CMK (cell line): Measurements from ENCODE around the gene RHOV.

Experiments
- DNase-seq: peaks from one replicate; pipeline ENCODE4 v3.0.0-alpha.2; 2010; ENCODE audit warnings: low read depth

Gene RHOV

GRCh38 chr15:40904552-40905201 is 30.6 kb upstream of the RHOV start:
- no peak for DNase-seq

GRCh38 chr15:40902605-40903561 is 28.8 kb upstream of the RHOV start:
- no peak for DNase-seq

- DNase-seq: no peak
Measured at GRCh38 chr15:40901053-40901443, 27.0 kb upstream of the RHOV start.

- no peak for DNase-seq
Measured at GRCh38 chr15:40900256-40901052, 26.4 kb upstream of the RHOV start.

- no peak for DNase-seq
Measured at GRCh38 chr15:40899536-40900207, 25.6 kb upstream of the RHOV start.

GRCh38 chr15:40894681-40895448 is 20.8 kb upstream of the RHOV start:
- DNase-seq: peak; percentile 75

- DNase-seq: peak; percentile 90
Measured at GRCh38 chr15:40893733-40894680, 20.0 kb upstream of the RHOV start, which contains the start of gene VPS18. VPS18 (plus strand) TSS chr15:40894450; CDS start chr15:40894769, 319 bp downstream.

GRCh38 chr15:40893019-40893670 is 19.1 kb upstream of the RHOV start:
- no peak for DNase-seq

GRCh38 chr15:40892447-40893012 is 18.5 kb upstream of the RHOV start:
- no peak for DNase-seq

GRCh38 chr15:40891810-40892446 is 17.9 kb upstream of the RHOV start:
- DNase-seq: no peak

GRCh38 chr15:40891138-40891537 is 17.1 kb upstream of the RHOV start:
- DNase-seq: no peak

- no peak for DNase-seq
Measured at GRCh38 chr15:40889112-40889511, 15.1 kb upstream of the RHOV start.

- DNase-seq: no peak
Measured at GRCh38 chr15:40886586-40886985, 12.6 kb upstream of the RHOV start.

GRCh38 chr15:40881351-40881750 is 7.3 kb upstream of the RHOV start:
- no peak for DNase-seq

- DNase-seq: no peak
Measured at GRCh38 chr15:40879609-40880008, 5.6 kb upstream of the RHOV start.

GRCh38 chr15:40878785-40879184 is 4.8 kb upstream of the RHOV start:
- no peak for DNase-seq

- no peak for DNase-seq
Measured at GRCh38 chr15:40877694-40878093, 3.7 kb upstream of the RHOV start.

- no peak for DNase-seq
Measured at GRCh38 chr15:40875991-40876730, 2.1 kb upstream of the RHOV start.
